ENCODE measurements around the gene CBLB.

Gene CBLB

GRCh38 chr3:105899516-105899915, 30.7 kb upstream of the CBLB start:
- no peaks in the 10 kb centered on the region for H3K9me3 Mint-ChIP-seq
- H3K36me3 Mint-ChIP-seq (ENCODE audit: low read depth): no peaks in the 10 kb centered on the region
- H3K4me1 Mint-ChIP-seq: no peaks in the 10 kb centered on the region
- H3K27ac Mint-ChIP-seq: no peak overlapping the region
- no peak for TF ChIP-seq CTCF (IDR thresholded peaks at IDR 0.05; ENCODE audit: unreplicated experiment in 3 of 3)
- no peaks in the 10 kb centered on the region for H3K27me3 Mint-ChIP-seq (ENCODE audit: low read depth)
- H3K4me3 Mint-ChIP-seq: no peak overlapping the region

GRCh38 chr3:105891101-105891500, 22.3 kb upstream of the CBLB start:
- TF ChIP-seq CTCF (IDR thresholded peaks at IDR 0.05; ENCODE audit: unreplicated experiment in 3 of 3): no peak
- Mint-ChIP-seq H3K4me3 (no peak overlapping the region), H3K27me3 (ENCODE audit: low read depth) (no peaks in the 10 kb centered on the region), H3K36me3 (ENCODE audit: low read depth) (no peaks in the 10 kb centered on the region), H3K27ac (no peak overlapping the region), H3K4me1 (no peaks in the 10 kb centered on the region), H3K9me3 (no peaks in the 10 kb centered on the region)

DNA sequence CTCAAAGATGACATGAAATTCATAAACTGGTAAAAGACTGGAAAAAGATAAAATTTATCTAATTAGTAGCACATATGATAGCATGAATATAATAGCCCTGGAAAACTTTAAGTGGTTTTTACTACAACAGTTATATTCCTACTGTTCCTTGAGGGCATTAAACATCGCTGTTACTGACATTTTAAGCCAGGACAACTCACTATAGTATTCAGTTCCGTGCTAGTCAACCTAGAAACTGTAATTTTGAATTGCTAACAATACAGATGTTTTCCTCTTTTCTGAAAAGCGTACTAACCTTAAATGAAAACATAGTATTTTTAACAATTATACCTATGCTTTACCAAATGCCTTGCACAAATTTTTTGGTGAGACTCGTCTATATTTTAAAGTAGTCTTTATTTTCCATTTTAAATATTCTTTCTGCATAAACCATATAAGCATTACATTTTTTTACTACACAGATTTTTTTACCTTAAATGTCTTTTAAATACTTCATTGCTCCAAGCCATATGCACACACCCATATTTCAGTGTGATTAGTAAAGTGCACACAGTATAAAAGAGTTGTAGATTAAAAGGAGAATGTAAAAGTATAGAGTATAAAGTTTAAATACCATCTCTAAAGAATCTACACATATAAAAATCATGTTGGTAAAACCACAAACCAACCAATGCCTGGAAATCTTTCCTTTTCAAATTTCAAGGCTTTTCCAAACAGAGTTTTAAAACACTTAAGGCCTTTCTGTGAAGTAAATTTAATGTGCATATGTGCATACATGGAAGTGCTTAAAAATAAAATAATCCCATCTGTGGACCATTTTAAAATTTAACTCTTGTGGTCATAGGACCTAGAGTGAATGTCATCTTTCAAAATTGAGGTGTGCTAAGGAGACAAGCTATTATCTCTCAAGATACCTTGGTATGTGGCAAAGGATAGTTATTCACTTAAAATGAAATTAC, 20.1 kb upstream of the CBLB start:
- no peak overlapping the region for H3K27ac Mint-ChIP-seq

GRCh38 chr3:105885256-105885655, 16.4 kb upstream of the CBLB start:
- Mint-ChIP-seq H3K4me1 (peaks cover 5% of the 10 kb centered on the region), H3K27ac (no peak overlapping the region), H3K27me3 (ENCODE audit: low read depth) (no peaks in the 10 kb centered on the region), H3K36me3 (ENCODE audit: low read depth) (no peaks in the 10 kb centered on the region), H3K9me3 (no peaks in the 10 kb centered on the region), H3K4me3 (no peak overlapping the region)
- TF ChIP-seq CTCF (IDR thresholded peaks at IDR 0.05; ENCODE audit: unreplicated experiment in 3 of 3): no peak

More for the DNA sequence above, 20.1 kb upstream of the CBLB start:
- no peak for TF ChIP-seq CTCF (IDR thresholded peaks at IDR 0.05; ENCODE audit: unreplicated experiment in 3 of 3)
- H3K9me3 Mint-ChIP-seq: no peaks in the 10 kb centered on the region
- peaks cover 2% of the 10 kb centered on the region for H3K4me1 Mint-ChIP-seq
- no peak overlapping the region for H3K4me3 Mint-ChIP-seq
- H3K27me3 Mint-ChIP-seq (ENCODE audit: low read depth): no peaks in the 10 kb centered on the region
- H3K36me3 Mint-ChIP-seq (ENCODE audit: low read depth): no peaks in the 10 kb centered on the region

- H3K27me3 Mint-ChIP-seq (ENCODE audit: low read depth): no peaks in the 10 kb centered on the region
- H3K4me3 Mint-ChIP-seq: no peak overlapping the region
- peak overlapping the region in 2 of 3 experiments; percentile 12 to 50 for H3K27ac Mint-ChIP-seq
- peaks cover 5% of the 10 kb centered on the region for H3K4me1 Mint-ChIP-seq
- H3K9me3 Mint-ChIP-seq: no peaks in the 10 kb centered on the region
- H3K36me3 Mint-ChIP-seq (ENCODE audit: low read depth): no peaks in the 10 kb centered on the region
- TF ChIP-seq CTCF (IDR thresholded peaks at IDR 0.05; ENCODE audit: unreplicated experiment in 3 of 3): no peak
These were observed 15.1 kb upstream of the CBLB start for GRCh38 chr3:105883798-105884377.
